Measurements from ENCODE around the gene ZNF561. TPM values are rescaled to one million over a fixed set of nuclear protein-coding genes. Genes with fewer than 3 reads are reported as not detected.

The ZNF561 gene
- total and polyA plus RNA-seq, 9 of the 15 experiments (the other 6 are each of a cell fraction or from before 2014, with no cell fraction given), result 13.9 to 34.9 (median 23.6) TPM

GRCh38 chr19:9636018-9636417, 15.0 kb upstream of the ZNF561 start (continued):
- TF ChIP-seq MGA (IDR thresholded peaks at IDR 0.05), result no peak
- TF ChIP-seq SNAPC5 (CRISPR knock-in tag; IDR thresholded peaks at IDR 0.05), result no peak
- TF ChIP-seq ZNF57 (CRISPR knock-in tag; IDR thresholded peaks at IDR 0.05), result peak; percentile 99
- TF ChIP-seq MITF (IDR thresholded peaks at IDR 0.05), result no peak
- no peak for TF ChIP-seq L3MBTL2 (IDR thresholded peaks at IDR 0.05)
- TF ChIP-seq CTCF (IDR thresholded peaks at IDR 0.05 in 2 of 3, conservative IDR thresholded peaks at IDR 0.05 in 1 of 3; ENCODE audit: insufficient read depth in 2 of 3, low read depth in 1 of 3, low read length in 3 of 3), result no peak
- no peak for TF ChIP-seq ATF2 (CRISPR knock-in tag; IDR thresholded peaks at IDR 0.05)

All from K562 (cell line).